IMR-90 (cell line): ENCODE measurements around the gene NUP42. TPM values are rescaled to one million over a fixed set of nuclear protein-coding genes. Genes with fewer than 3 reads are reported as not detected.

Experiments used
- ATAC-seq: fragments of 200-7000 bp; cut with Tn5 transposase; 2 replicates; pipeline ENCODE4 v1.9.1; 2020; ENCODE audit warnings: low read depth, mild to moderate bottlenecking, moderate library complexity
- BruUV-seq: library from RNA; stranded (reverse); fragments of 400-500 nt; replicated peaks from 2 replicates; lab custom pipeline; 2021; lab: Mats Ljungman, UMichigan
- CTCF ChIA-PET: fragments of 300-600 bp; formaldehyde crosslinking; extraction: SDS; loops from one replicate; lab custom pipeline; 2021; ENCODE audit warnings: antibody characterized with exemption; lab: Yijun Ruan, JAX
- POLR2A ChIA-PET: fragments of 300-600 bp; sonication (Branson Sonifier 250); formaldehyde crosslinking; loops from one replicate; lab custom pipeline; 2022; ENCODE audit warnings: antibody characterized with exemption; ENCODE audit not compliant: unreplicated experiment; lab: Charles Lee
- DNase-seq: peaks from one replicate; pipeline ENCODE4 v3.0.0; 2013
- H2AFZ ChIP-seq: replicated peaks from 2 replicates; pipeline ENCODE3; 2013; ENCODE audit warnings: low read length, mild to moderate bottlenecking; ENCODE audit not compliant: poor library complexity
- H2AK5ac ChIP-seq: 2 replicates; pipeline ENCODE4 v1.6.1; 2013; ENCODE audit warnings: low read depth, low read length, inconsistent platforms
- H2AK9ac ChIP-seq: replicated peaks from 2 replicates; pipeline ENCODE3; 2013; ENCODE audit warnings: mild to moderate bottlenecking, low read depth, low read length, moderate library complexity; ENCODE audit not compliant: poor library complexity
- H2BK120ac ChIP-seq: 2 replicates; pipeline ENCODE4 v1.6.1; 2013; ENCODE audit warnings: low read depth, low read length, inconsistent platforms
- H2BK15ac ChIP-seq: 3 replicates; pipeline ENCODE4 v1.6.1; 2013; ENCODE audit warnings: low read depth, low read length, inconsistent platforms
- H2BK20ac ChIP-seq: 2 replicates; pipeline ENCODE4 v1.6.1; 2013; ENCODE audit warnings: low read depth, mild to moderate bottlenecking, inconsistent platforms, low read length, moderate library complexity
- H2BK5ac ChIP-seq: 2 replicates; pipeline ENCODE4 v1.6.1; 2013; ENCODE audit warnings: mild to moderate bottlenecking, low read depth, low read length, inconsistent platforms; ENCODE audit not compliant: poor library complexity, severe bottlenecking
- H3K14ac ChIP-seq: replicated peaks from 2 replicates; pipeline ENCODE4 v1.6.1; 2013; ENCODE audit warnings: low read depth, low read length, inconsistent platforms
- H3K18ac ChIP-seq: 2 replicates; pipeline ENCODE4 v1.6.1; 2013; ENCODE audit warnings: low read depth, low read length, control low read depth
- H3K23ac ChIP-seq: 2 replicates; pipeline ENCODE4 v1.6.1; 2013; ENCODE audit warnings: low read depth, low read length, inconsistent platforms
- H3K27ac ChIP-seq: 2 replicates; pipeline ENCODE4 v1.5.1; 2013; ENCODE audit warnings: mild to moderate bottlenecking, control low read depth, low read length; ENCODE audit not compliant: insufficient read depth
- H3K27me3 ChIP-seq: 2 replicates; pipeline ENCODE4 v1.6.1; 2013; ENCODE audit warnings: low read length; ENCODE audit not compliant: control insufficient read depth, insufficient read depth
- H3K36me3 ChIP-seq: 2 replicates; pipeline ENCODE4 v1.6.1; 2013; ENCODE audit warnings: low read length, mixed read lengths; ENCODE audit not compliant: control insufficient read depth, insufficient read depth
- H3K4ac ChIP-seq: 2 replicates; pipeline ENCODE4 v1.6.1; 2013; ENCODE audit warnings: low read depth, low read length, inconsistent platforms
- H3K4me1 ChIP-seq: 2 replicates; pipeline ENCODE4 v1.6.1; 2013; ENCODE audit warnings: low read length, mixed read lengths; ENCODE audit not compliant: control insufficient read depth, insufficient read depth
- H3K4me2 ChIP-seq: 2 replicates; pipeline ENCODE4 v1.6.1; 2013; ENCODE audit warnings: low read depth, mild to moderate bottlenecking, control low read depth, low read length, moderate library complexity
- H3K4me3 ChIP-seq: 2 replicates; pipeline ENCODE4 v1.5.1; 2013; ENCODE audit warnings: low read depth, mild to moderate bottlenecking, control low read depth, low read length, moderate library complexity; ENCODE audit not compliant: insufficient read depth
- H3K56ac ChIP-seq: 2 replicates; pipeline ENCODE4 v1.6.1; 2013; ENCODE audit warnings: low read length, inconsistent platforms; ENCODE audit not compliant: insufficient read depth; ENCODE audit errors: extremely low read depth
- H3K79me1 ChIP-seq, 2 experiments: 2 replicates each; pipeline ENCODE4 v1.6.1; 2013; ENCODE audit warnings: low read length in 2 of 2, inconsistent platforms in 1 of 2, low read depth in 1 of 2
- H3K9ac ChIP-seq: 2 replicates; pipeline ENCODE4 v1.6.1; 2013; ENCODE audit warnings: low read depth, low read length, control low read depth
- H3K9me1 ChIP-seq: 2 replicates; pipeline ENCODE4 v1.6.1; 2013; ENCODE audit warnings: low read length, inconsistent platforms; ENCODE audit not compliant: insufficient read depth
- H3K9me3 ChIP-seq: 2 replicates; pipeline ENCODE4 v1.6.1; 2013; ENCODE audit warnings: low read length; ENCODE audit not compliant: control insufficient read depth, insufficient read depth
- H4K20me1 ChIP-seq: 2 replicates; pipeline ENCODE4 v1.6.1; 2013; ENCODE audit warnings: low read length, inconsistent platforms; ENCODE audit not compliant: insufficient read depth
- H4K5ac ChIP-seq: 2 replicates; pipeline ENCODE4 v1.6.1; 2013; ENCODE audit warnings: mild to moderate bottlenecking, low read depth, low read length, control low read depth
- H4K8ac ChIP-seq, 2 experiments: 2 replicates each; pipeline ENCODE4 v1.6.1; 2013; ENCODE audit warnings: low read depth in 2 of 2, low read length in 2 of 2, control low read depth in 1 of 2, inconsistent platforms in 1 of 2
- H4K91ac ChIP-seq: 2 replicates; pipeline ENCODE4 v1.6.1; 2013; ENCODE audit warnings: low read depth, low read length, inconsistent platforms; ENCODE audit not compliant: insufficient read depth
- MXI1 ChIP-seq: IDR thresholded peaks from 2 replicates; pipeline ENCODE4 v1.6.1; 2012; ENCODE audit warnings: low read depth, mild to moderate bottlenecking, low read length, moderate library complexity, borderline replicate concordance
- RAD21 ChIP-seq: IDR thresholded peaks from 2 replicates; pipeline ENCODE4 v1.6.1; 2012; ENCODE audit warnings: low read length, improper control_type of control experiment
- SMC3 ChIP-seq: fragments of 150-350 bp; IDR thresholded peaks from 2 replicates; pipeline ENCODE4 v1.6.1; 2016; ENCODE audit warnings: low read depth, mild to moderate bottlenecking, antibody characterized with exemption, low read length, moderate library complexity
- USF2 ChIP-seq: fragments of 150-350 bp; IDR thresholded peaks from 2 replicates; pipeline ENCODE4 v1.6.1; 2017; ENCODE audit warnings: mild to moderate bottlenecking, antibody characterized with exemption, low read length, low read depth
- WGBS, 2 experiments: methylation state at CpG; one replicate each; pipeline versions ENCODE4 v1.1.5 to v1.1.7; 2013; ENCODE audit warnings: missing lambda C conversion rate in 2 of 2; ENCODE audit not compliant: insufficient read length in 1 of 2; ENCODE audit errors: extremely low coverage in 2 of 2; 5-methylcytosine and 5-hydroxymethylcytosine counted together
- dilution Hi-C: fragments of 300-500 bp; cut with HindIII; formaldehyde crosslinking; loops from one replicate; pipeline ENCODE4 v1.14.3; 2018; ENCODE audit warnings: low sequenced_read_pairs; ENCODE audit not compliant: unreplicated experiment
- in situ Hi-C: fragments of 300-500 bp; cut with MboI; formaldehyde crosslinking; loops from 3 replicates; pipeline ENCODE4 v1.14.3; 2019; ENCODE audit warnings: low sequenced_read_pairs, inconsistent platforms, mixed read lengths
- intact Hi-C: fragments of 100-400 bp; cut with micrococcal nuclease; formaldehyde crosslinking; loops from 2 replicates; pipeline ENCODE4 v1.10.0; 2022
- polyA plus RNA-seq, 3 experiments: library from polyadenylated mRNA; depleted of rRNA; stranded (reverse); fragments of >200 nt; gene quantifications; 2 replicates each; pipeline ENCODE4 v1.2.3, GENCODE V29; 2012; ENCODE audit warnings: low replicate concordance in 1 of 3
- total RNA-seq: library from RNA; depleted of rRNA; stranded (reverse); fragments of >200 nt; gene quantifications from 2 replicates; pipeline ENCODE4 v1.2.3, GENCODE V29; 2012

The NUP42 gene
- total and polyA plus RNA-seq, 2 of the 4 experiments (the other 2 are of a cell fraction): 17.3 to 22.6 TPM

- dilution Hi-C loops: no loop called here
- intact Hi-C loops: no loop called here
Measured at GRCh38 chr7:23230641-23231101, 48.8 kb downstream of the NUP42 start.

More at GRCh38 chr7:23230641-23231101, 48.8 kb downstream of the NUP42 start:
- no peak overlapping the region for H2BK15ac ChIP-seq
- no peak overlapping the region for H3K27ac ChIP-seq
- H4K5ac ChIP-seq: no peak overlapping the region
- BruUV-seq: no TSS peak
- POLR2A ChIA-PET: no interaction called here
- ATAC-seq: no peak
- in situ Hi-C loops: no loop called here
- H3K4me1 ChIP-seq: no peaks in the 10 kb centered on the region
- no peak overlapping the region for H3K4me2 ChIP-seq
- no peak overlapping the region for H2AK9ac ChIP-seq
- no peak overlapping the region for H2BK120ac ChIP-seq
- H3K9me3 ChIP-seq: no peaks in the 10 kb centered on the region; the same call in 1 of the 2 replicates
- WGBS, 2 experiments: 100% methylated on average over 2 of the region's 6 CpGs; no CpG with 5 or more reads in 1 of the 2 experiments
- H3K4ac ChIP-seq: no peak overlapping the region
- no peak overlapping the region for H3K18ac ChIP-seq
- H3K4me3 ChIP-seq: no peak overlapping the region
- no peak overlapping the region for H2AFZ ChIP-seq
- H3K27me3 ChIP-seq: peaks cover 2% of the 10 kb centered on the region
- H3K36me3 ChIP-seq: no peaks in the 10 kb centered on the region
- no peaks in the 10 kb centered on the region for H4K20me1 ChIP-seq
- H4K8ac ChIP-seq: no peak overlapping the region
- H2BK20ac ChIP-seq: no peak overlapping the region
- no peaks in the 10 kb centered on the region for H3K9me1 ChIP-seq
- no peak overlapping the region for H3K56ac ChIP-seq
- H3K79me1 ChIP-seq: no peaks in the 10 kb centered on the region
- H3K14ac ChIP-seq: no peak overlapping the region
- DNase-seq: no peak
- no peak for TF ChIP-seq RAD21
- TF ChIP-seq MXI1: no peak
- no peak for TF ChIP-seq SMC3
- TF ChIP-seq USF2: no peak
- CTCF ChIA-PET: no interaction called here
- H3K9ac ChIP-seq: no peak overlapping the region
- no peak overlapping the region for H2BK5ac ChIP-seq
- H3K23ac ChIP-seq: no peak overlapping the region
- H2AK5ac ChIP-seq: no peak overlapping the region
- no peak overlapping the region for H4K91ac ChIP-seq
